GM12878 (cell line): ENCODE data around the gene PRPF6. TPM values are rescaled to one million over a fixed set of nuclear protein-coding genes. Genes with fewer than 3 reads are reported as not detected.

Experiments used
- E2F4 ChIP-seq: IDR thresholded peaks from 2 replicates; pipeline ENCODE4 v1.6.1; 2012; ENCODE audit warnings: low read depth, low read length, improper control_type of control experiment
- ELK1 ChIP-seq: IDR thresholded peaks from 2 replicates; pipeline ENCODE4 v1.6.1; 2012; ENCODE audit warnings: low read depth, low read length, improper control_type of control experiment
- FOS ChIP-seq: IDR thresholded peaks from 3 replicates; pipeline ENCODE4 v1.6.1; 2011; ENCODE audit warnings: borderline replicate concordance; ENCODE audit not compliant: insufficient read length; ENCODE audit errors: extremely low read depth
- FOXK2 ChIP-seq: fragments of 450-650 bp; IDR thresholded peaks from 2 replicates; pipeline ENCODE4 v1.6.1; 2017; ENCODE audit warnings: mild to moderate bottlenecking, moderate library complexity
- MYC ChIP-seq: IDR thresholded peaks from 2 replicates; pipeline ENCODE4 v1.6.1; 2011; ENCODE audit warnings: mild to moderate bottlenecking, low read length, moderate library complexity, inconsistent platforms; ENCODE audit not compliant: insufficient read depth, insufficient replicate concordance, insufficient read length, severe bottlenecking
- NR2F1 ChIP-seq: fragments of 450-650 bp; conservative IDR thresholded peaks from 2 replicates; pipeline ENCODE4 v1.6.1; 2017; ENCODE audit warnings: mild to moderate bottlenecking
- PML ChIP-seq: IDR thresholded peaks from 2 replicates; pipeline ENCODE4 v1.6.1; 2012; ENCODE audit warnings: low read length, inconsistent platforms
- POLR2AphosphoS2 ChIP-seq: IDR thresholded peaks from 2 replicates; pipeline ENCODE4 v1.6.1; 2011; ENCODE audit warnings: low read depth, mild to moderate bottlenecking, low read length, improper control_type of control experiment, moderate library complexity
- YY1 ChIP-seq: IDR thresholded peaks from 2 replicates; pipeline ENCODE4 v1.6.1; 2011; ENCODE audit warnings: low read depth, mild to moderate bottlenecking, low read length
- ZNF207 ChIP-seq: fragments of 450-650 bp; IDR thresholded peaks from 2 replicates; pipeline ENCODE4 v1.6.1; 2014; ENCODE audit warnings: antibody characterized with exemption, mild to moderate bottlenecking, borderline replicate concordance
- polyA plus RNA-seq, 11 experiments: library from polyadenylated mRNA; depleted of rRNA in 4 of 11; unstranded in 6 of 11; stranded (reverse) in 5 of 11; fragments of >200 nt; fragmentation: Nextera tagmentation in 4 of 11; fragmentation: Illumina TruSeq in 1 of 11; extraction: Ambion mirVana in 4 of 11; extraction: Trizol in 1 of 11; gene quantifications; 1 replicate in 1 of 11; 2 replicates in 10 of 11; pipeline versions ENCODE4 v1.2.1 to v1.2.3, GENCODE V29; 2011 to 2016; ENCODE audit warnings: inconsistent platforms in 2 of 11, missing spikeins in 2 of 11, low read depth in 1 of 11
- total RNA-seq, 4 experiments: library from RNA; depleted of rRNA in 3 of 4; stranded (reverse); fragments of >200 nt in 3 of 4; fragmentation: Illumina TruSeq in 1 of 4; extraction: Trizol in 1 of 4; gene quantifications; 2 replicates each; pipeline versions ENCODE4 v1.2.1 to v1.2.3, GENCODE V29; 2013 to 2021
- TF ChIP-seq, protein P1 (sequence below): fragments of 450-650 bp; IDR thresholded peaks from 2 replicates; pipeline ENCODE4 v1.6.1; 2016; ENCODE audit warnings: mild to moderate bottlenecking, moderate library complexity, borderline replicate concordance

The PRPF6 gene
- total and polyA plus RNA-seq, 10 of the 15 experiments (the other 5 are each of a cell fraction or from before 2014, with no cell fraction given) = 5.0 to 102 (median 71.3) TPM

GRCh38 chr20:63958471-63958870, 22.5 kb upstream of the PRPF6 start (continued):
- no peak for TF ChIP-seq ELK1
- TF ChIP-seq FOXK2 = no peak
- TF ChIP-seq MYC = no peak
- TF ChIP-seq, protein P1, sequence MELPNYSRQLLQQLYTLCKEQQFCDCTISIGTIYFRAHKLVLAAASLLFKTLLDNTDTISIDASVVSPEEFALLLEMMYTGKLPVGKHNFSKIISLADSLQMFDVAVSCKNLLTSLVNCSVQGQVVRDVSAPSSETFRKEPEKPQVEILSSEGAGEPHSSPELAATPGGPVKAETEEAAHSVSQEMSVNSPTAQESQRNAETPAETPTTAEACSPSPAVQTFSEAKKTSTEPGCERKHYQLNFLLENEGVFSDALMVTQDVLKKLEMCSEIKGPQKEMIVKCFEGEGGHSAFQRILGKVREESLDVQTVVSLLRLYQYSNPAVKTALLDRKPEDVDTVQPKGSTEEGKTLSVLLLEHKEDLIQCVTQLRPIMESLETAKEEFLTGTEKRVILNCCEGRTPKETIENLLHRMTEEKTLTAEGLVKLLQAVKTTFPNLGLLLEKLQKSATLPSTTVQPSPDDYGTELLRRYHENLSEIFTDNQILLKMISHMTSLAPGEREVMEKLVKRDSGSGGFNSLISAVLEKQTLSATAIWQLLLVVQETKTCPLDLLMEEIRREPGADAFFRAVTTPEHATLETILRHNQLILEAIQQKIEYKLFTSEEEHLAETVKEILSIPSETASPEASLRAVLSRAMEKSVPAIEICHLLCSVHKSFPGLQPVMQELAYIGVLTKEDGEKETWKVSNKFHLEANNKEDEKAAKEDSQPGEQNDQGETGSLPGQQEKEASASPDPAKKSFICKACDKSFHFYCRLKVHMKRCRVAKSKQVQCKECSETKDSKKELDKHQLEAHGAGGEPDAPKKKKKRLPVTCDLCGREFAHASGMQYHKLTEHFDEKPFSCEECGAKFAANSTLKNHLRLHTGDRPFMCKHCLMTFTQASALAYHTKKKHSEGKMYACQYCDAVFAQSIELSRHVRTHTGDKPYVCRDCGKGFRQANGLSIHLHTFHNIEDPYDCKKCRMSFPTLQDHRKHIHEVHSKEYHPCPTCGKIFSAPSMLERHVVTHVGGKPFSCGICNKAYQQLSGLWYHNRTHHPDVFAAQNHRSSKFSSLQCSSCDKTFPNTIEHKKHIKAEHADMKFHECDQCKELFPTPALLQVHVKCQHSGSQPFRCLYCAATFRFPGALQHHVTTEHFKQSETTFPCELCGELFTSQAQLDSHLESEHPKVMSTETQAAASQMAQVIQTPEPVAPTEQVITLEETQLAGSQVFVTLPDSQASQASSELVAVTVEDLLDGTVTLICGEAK = no peak
- no peak for TF ChIP-seq POLR2AphosphoS2
- no peak for TF ChIP-seq PML
- TF ChIP-seq FOS = no peak
- no peak for TF ChIP-seq YY1
- TF ChIP-seq NR2F1 = no peak
- TF ChIP-seq ZNF207 = no peak
- TF ChIP-seq E2F4 = no peak
- TF ChIP-seq, all 136 proteins: peak for 0
